GM08714 (cell line): ENCODE measurements around the gene TTC9B.

ENCODE experiments used
- H3K4me3 ChIP-seq: fragments of 200-500 bp; sonication (Bioruptor generic); 2 replicates; pipeline ENCODE4 v1.5.1; 2014; ENCODE audit warnings: mild to moderate bottlenecking, low read length, inconsistent platforms
- ZNF274 ChIP-seq: IDR thresholded peaks from 2 replicates; pipeline ENCODE4 v1.6.1; 2012; ENCODE audit warnings: mild to moderate bottlenecking, low read depth, low read length

TTC9B gene

DNA sequence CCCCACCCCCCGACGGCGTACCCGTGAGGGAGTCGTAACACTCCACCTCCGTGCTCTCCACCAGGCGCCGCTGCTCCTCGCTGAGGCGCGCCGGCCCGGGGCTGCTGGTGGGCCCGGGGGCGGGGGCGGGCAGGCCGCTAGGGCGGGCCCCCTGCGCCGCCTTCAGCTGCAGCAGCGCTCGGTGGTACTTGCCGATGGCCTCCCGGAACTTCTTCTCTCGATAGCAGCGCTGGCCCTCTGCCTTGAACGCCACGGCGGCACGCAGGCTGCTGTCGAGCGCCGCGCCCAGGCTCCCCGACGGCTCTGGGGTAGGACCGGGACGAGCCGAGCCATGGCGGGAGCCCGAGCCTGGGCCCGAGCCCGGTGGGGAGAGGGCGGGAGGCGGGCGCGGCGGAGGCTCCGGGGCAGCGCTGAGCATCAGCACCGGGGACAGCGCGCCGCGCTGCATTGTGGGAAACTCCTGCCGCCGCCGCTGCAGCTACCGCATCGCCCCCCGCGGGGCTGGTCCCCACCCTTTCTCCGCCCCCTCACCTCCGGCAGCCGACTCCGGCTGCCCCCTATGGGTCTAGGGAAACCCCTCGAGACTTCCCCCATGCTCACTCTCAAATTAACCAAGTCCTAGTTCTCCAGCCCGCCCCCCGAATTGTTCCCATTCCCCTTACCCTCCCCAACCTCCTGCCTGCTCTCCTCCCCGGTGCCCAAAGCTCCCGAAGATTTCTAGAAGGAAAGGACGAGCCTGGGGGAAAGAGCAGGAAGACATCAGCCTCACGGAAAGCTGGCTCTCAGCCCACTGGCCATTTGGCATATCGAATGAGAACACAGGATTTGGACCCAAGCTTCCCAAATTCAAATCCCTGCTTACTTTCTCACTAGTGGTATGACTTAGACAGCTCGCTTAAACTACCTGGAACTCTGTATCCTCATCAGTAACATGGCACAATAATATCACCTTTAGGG is at the start of gene TTC9B:
Gene TTC9B, minus strand, starts transcription at position 451 of the 957 bp plus-strand sequence. Its CDS starts 3 bp downstream, at position 448.
- no peak within 1 kb of the TSS for H3K4me3 ChIP-seq
- TF ChIP-seq ZNF274, result no peak

DNA sequence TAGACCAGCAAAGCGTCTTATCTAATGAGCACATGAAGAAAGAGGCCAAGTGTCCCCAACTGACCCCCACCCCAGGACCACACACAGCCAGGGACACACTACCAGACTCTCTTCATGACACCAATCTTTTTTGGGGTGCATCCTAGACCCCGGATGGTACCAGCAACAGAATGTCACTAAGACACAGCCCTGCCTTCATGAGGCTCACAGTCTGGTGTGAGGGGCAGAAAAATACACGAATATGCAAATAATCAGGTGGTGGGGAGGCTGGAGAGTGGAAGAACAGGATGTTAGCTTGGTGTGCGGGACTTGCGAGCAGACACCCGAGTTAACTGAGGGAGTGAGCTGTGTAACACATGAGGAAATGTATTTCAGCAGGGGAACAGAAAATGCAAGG is 49.4 kb upstream of the TTC9B start:
- H3K4me3 ChIP-seq, result no peak overlapping the region
- no peak for TF ChIP-seq ZNF274

DNA sequence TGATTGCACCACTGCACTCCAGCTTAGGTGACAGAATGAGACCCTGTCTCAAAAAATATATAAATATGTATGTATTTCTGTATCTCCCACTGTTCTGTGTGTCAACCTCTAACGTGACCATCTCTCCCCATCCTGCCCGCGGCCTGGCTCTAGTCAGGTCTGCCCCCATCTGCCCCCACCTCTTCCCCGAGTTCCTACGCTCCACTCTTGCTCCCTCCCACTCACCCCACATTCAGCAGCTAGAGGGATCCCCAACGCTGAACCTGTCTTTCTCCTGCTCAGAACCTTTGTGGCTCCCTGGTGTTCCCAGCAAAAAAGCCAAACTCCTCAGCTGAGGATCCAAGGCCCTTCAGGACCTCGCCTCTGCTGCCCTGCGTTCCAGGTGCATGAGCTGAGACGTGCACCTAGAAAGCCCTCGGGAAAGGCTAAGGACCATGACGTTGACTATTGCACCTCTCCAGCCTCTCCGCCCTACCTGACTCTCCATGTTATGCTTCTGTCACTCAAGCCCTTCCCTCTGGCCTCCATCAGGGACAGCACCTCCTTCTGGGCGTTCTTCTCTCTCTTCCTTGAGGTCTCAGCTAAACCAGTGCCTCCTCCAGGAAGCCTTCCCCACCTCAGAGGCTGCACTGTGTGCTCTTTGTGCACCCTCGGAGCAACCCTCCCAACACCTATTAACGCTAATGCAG is 48.9 kb upstream of the TTC9B start:
- H3K4me3 ChIP-seq, result no peak overlapping the region
- no peak for TF ChIP-seq ZNF274

- TF ChIP-seq ZNF274, result no peak
Measured at GRCh38 chr19:40266119-40266518, 47.9 kb upstream of the TTC9B start.

GRCh38 chr19:40265763-40266099 is 47.5 kb upstream of the TTC9B start:
- no peak overlapping the region for H3K4me3 ChIP-seq
- TF ChIP-seq ZNF274, result no peak

More at GRCh38 chr19:40266119-40266518, 47.9 kb upstream of the TTC9B start:
- H3K4me3 ChIP-seq, result no peak overlapping the region

DNA sequence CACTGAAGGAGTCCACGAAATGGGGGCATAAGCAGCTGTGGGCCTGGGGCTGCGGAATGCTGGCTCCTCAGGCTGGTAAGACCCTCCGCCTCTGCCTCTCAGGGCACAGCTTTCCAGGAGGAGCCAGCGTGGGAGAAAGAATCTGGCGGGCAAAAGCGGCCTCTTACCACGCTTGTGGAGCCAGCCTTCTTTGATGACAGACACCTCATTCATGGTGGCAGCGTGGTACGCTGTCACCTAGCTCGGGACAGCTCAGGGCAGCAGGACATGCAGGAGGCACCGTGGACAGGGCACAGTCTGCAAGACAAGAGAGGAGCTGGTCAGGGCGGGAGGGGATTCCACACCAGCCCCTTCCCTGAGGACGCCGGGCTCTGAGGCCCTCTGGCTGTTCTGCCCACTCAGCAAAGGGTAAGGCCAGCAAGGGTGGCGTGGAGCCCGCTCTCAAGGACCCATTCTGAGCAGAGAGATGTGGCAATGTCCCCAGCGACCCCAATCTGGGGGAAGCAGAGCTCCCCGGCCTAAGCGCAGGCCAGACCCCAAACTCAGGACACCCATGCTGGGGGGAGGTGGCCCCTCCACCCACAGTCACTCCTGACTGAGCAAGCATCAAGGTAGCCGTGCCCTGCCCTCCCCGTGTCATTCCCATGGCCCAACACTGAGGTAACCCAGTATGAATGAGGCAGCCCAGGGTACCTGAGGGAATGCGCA is 47.0 kb upstream of the TTC9B start:
- no peak for TF ChIP-seq ZNF274

DNA sequence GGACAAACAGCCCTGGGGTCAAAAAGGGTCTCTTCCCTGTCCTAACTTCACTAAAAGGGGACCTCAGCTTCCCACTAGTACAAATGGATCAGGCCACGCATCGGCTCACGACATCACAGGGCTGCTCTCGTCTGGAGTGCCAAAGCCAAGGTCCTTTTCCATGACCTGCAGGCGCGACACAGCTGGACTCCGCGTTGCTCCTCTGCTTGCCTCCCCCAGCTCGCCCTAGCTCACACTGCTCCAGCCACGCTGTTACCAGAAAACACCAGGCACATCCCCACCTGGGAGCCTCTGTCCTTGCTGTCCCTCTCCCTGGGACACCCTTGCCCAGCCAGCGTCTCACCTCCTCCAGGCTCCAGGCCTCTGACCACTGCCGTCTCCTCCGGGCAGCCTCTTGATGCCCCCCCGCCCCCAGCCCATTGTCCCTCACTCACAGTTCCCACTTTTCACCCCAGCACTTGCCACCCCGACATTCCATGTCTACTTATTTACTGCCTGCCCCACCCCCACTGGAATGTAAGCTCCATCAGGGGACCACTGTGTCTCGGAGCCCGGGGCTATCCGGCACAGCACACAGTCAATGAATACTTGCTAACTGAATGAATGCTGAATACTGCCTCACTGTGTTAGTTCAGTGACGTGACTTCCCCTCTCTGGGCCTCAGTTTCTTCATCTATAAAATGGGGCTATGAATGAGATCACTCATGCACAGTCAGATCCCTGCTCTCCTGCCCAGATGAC is 46.3 kb upstream of the TTC9B start:
- H3K4me3 ChIP-seq, result no peak overlapping the region
- no peak for TF ChIP-seq ZNF274

More for the DNA sequence above, 47.0 kb upstream of the TTC9B start:
- no peak overlapping the region for H3K4me3 ChIP-seq

DNA sequence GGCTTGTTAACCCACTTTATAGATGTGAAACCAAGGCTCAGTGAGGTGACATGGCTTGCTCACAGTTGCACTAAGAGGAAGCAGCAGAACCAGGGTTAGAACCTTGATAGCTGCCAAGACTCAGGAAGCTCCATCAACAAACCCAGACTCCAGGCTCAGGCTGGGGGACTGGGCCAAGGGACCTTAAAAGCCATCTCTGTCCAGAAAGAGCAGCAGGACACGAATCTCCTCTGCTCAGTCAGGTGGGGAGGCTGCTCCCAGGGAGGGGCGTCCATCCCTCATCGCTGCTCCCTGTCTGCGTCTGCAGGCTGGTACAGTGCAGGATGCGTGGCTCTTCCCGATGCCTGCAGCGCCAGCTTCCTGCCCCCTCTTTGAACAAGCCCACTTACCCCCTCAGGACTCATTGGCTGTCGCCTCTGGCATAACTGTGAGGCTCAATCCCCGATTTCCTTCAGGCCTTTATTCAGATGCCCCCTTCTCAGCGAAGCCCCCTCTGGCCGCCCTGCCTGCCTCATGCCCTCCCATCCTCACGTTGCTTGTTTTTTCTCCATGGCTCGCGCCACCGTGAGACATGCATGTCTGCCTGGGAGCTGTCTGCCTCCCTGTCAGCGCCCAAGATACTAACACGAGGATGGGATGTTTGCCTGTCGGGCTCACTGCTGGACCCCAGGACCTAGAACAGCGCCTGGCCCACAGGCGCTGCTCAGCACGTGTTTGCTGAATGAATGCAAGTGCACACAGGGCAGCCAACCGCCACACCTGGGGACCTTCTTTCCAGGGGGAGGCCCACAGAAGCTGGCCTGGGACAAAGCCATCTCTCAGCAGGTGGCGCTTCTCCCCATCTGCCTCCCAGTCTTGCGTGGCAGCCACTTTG is 45.5 kb upstream of the TTC9B start:
- TF ChIP-seq ZNF274, result no peak
- H3K4me3 ChIP-seq, result no peak overlapping the region

GRCh38 chr19:40262422-40262821 is 44.2 kb upstream of the TTC9B start:
- no peak for TF ChIP-seq ZNF274
- H3K4me3 ChIP-seq, result no peak overlapping the region

DNA sequence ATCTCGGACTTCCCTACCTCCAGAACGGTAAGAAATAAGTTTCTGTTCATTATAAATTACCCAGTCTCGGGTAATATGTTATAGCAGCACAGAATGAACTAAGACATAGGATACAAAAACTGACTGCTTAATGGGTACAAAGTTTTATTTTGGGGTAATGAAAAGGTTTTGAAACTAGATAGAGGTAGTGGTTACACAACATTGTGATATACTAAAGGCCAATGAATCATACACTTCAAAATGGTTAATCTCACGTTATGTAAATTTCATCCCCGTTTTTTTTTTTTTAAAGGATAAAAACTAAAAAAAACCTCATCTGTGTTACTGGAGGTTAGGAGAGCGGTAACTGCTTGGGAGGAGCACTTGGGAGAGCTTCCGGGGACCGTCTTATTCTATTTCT is 43.4 kb upstream of the TTC9B start:
- no peak for TF ChIP-seq ZNF274
- H3K4me3 ChIP-seq, result no peak overlapping the region

GRCh38 chr19:40257096-40257517 is 38.9 kb upstream of the TTC9B start:
- no peak for TF ChIP-seq ZNF274
- H3K4me3 ChIP-seq, result no peak overlapping the region

DNA sequence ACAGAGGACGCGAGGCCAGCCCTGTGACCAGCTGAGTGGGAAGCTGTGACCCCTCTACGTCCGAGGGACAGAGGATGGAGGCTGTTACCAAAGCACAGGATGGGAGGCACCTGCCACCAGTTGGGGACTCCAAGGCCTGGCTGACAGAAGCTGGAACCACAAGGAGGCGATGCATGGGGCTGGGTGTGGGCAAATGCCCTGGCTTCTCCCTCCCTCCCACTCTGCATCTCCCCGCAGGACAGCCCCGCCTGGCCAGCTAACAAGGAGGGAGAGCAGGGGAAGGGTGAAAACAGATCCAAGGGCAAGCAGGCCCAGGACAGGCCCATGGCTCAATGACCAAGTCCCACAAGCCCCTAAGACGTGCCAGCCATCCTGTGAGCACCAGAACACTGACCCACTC is 38.3 kb upstream of the TTC9B start:
- no peak overlapping the region for H3K4me3 ChIP-seq
- no peak for TF ChIP-seq ZNF274

DNA sequence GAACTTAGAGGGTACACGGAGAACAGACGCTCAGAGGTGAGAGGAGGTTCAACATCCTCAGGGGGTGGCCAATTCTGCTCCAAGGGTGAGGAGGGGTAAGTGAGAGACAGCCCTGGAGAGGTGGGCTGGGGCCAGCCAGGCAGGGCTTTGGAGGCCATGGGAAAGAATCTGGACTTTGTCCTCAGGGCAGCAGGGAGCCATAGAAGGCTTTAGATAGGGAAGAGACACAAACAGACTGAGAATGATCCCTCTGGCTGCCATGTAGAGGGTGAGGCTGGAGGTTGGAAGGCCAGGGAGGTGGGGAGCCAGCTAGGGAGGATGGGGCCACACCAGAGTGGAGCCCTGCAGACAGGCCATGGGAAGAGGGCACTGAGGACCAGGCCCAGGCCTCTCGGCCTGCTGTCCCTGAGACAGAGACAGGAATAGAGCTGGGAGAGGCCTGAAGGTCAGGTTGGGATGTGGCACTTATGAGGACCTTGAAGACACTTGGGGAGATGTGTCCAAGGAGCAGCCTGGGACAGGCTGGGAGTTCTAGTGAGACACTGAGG is 37.5 kb upstream of the TTC9B start:
- TF ChIP-seq ZNF274, result no peak
- H3K4me3 ChIP-seq, result no peak overlapping the region
